ENCODE data around the gene TICAM1.
"Not testable (repeated sequence)": the region's sequence is repeated elsewhere in the genome, so short reads cannot be mapped to it uniquely, and the experiment has no call there.

The TICAM1 gene

GRCh38 chr19:4803736-4804695, 27.5 kb downstream of the TICAM1 start:
- peak; percentile 51 for DNase-seq

GRCh38 chr19:4802711-4803110, 28.8 kb downstream of the TICAM1 start:
- DNase-seq: no peak

GRCh38 chr19:4801085-4801619, 30.4 kb downstream of the TICAM1 start:
- no peak for DNase-seq

GRCh38 chr19:4800591-4801081, 30.9 kb downstream of the TICAM1 start:
- DNase-seq: no peak

GRCh38 chr19:4795400-4795799, 36.1 kb downstream of the TICAM1 start:
- no peak for DNase-seq

GRCh38 chr19:4794971-4795370, 36.5 kb downstream of the TICAM1 start:
- no peak for DNase-seq

DNA sequence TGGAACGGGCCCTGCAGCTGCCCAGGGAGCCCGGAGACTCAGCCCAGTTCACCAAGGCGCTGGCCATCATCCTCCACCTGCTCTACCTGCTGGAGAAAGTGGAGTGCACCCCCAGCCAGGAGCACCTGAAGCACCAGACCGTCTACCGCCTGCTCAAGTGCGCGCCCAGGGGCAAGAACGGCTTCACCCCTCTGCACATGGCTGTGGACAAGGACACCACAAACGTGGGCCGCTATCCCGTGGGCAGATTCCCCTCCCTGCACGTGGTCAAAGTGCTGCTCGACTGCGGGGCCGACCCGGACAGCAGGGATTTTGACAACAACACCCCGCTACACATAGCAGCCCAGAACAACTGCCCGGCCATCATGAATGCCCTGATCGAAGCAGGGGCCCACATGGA, 38.2 kb downstream of the TICAM1 start:
- DNase-seq: not testable (repeated sequence)

DNA sequence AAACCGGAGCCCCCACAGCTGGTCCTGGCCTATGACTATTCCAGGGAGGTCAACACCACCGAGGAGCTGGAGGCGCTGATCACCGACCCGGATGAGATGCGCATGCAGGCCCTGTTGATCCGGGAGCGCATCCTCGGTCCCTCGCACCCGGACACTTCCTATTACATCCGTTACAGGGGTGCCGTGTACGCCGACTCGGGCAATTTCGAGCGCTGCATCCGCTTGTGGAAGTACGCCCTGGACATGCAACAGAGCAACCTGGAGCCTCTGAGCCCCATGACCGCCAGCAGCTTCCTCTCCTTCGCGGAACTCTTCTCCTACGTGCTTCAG, 38.7 kb downstream of the TICAM1 start:
- DNase-seq: not testable (repeated sequence)

DNA sequence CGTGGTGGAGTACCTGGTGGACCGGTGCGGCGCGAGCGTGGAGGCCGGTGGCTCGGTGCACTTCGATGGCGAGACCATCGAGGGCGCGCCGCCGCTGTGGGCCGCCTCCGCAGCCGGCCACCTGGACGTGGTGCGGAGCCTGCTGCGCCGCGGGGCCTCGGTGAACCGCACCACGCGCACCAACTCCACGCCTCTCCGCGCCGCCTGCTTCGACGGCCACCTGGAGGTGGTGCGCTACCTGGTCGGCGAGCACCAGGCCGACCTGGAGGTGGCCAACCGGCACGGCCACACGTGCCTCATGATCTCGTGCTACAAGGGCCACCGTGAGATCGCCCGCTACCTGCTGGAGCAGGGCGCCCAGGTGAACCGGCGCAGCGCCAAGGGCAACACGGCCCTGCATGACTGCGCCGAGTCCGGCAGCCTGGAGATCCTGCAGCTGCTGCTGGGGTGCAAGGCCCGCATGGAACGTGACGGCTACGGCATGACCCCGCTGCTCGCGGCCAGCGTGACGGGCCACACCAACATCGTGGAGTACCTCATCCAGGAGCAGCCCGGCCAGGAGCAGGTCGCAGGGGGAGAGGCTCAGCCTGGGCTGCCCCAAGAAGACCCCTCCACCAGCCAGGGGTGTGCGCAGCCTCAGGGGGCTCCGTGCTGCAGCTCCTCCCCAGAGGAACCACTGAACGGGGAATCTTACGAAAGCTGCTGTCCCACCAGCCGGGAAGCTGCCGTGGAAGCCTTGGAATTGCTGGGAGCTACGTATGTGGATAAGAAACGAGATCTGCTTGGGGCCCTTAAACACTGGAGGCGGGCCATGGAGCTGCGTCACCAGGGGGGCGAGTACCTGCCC, 39.3 kb downstream of the TICAM1 start:
- DNase-seq: not testable (repeated sequence)

- DNase-seq: peak; percentile 98
Observed at GRCh38 chr19:4791183-4792018, 40.1 kb downstream of the TICAM1 start, which contains the start of gene FEM1A. FEM1A (plus strand) TSS chr19:4791734; CDS start chr19:4791855, 121 bp downstream.

- DNase-seq: not testable (repeated sequence)
Observed at GRCh38 chr19:4786412-4787016, 45.0 kb downstream of the TICAM1 start.

DNA sequence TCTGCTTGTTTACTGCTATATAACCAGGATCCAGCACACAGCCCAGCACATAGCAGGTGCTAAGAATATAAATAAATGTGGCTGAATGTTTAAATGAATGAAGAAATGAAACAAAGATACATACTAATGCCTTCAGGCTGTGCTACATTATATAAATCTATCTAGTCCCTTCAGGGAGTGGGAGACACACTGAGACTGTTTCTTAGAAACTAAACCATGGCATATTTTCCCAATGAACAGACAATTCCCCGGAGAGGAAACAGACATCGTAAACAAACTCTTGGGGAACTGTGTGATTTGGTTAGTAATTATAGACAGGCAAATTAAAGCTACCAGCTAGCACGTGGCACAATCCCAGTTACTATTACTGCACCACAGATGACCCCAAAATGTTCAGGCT, 49.7 kb downstream of the TICAM1 start:
- DNase-seq: no peak

DNA sequence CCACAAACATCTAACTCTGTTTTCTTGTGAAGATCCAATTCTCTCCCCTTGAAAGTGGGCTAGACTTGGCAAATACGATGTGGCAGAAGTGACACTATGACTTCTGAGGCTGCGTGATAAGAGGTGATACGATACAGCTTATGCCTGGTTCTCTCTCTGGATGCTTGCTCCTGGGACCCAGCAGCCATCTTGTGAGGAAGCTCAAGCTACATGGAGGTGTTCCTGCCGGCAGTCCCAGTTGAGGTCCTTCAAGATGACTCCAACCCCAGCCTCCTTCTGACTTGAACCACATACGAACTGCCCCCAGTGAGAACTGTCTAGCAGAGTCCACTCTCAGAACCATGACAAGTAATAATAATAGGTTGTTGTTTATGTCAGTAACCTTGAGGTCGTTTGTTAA, 50.7 kb downstream of the TICAM1 start:
- DNase-seq: no peak

GRCh38 chr19:4778124-4778523, 53.4 kb downstream of the TICAM1 start:
- DNase-seq: not testable (repeated sequence)

GRCh38 chr19:4776436-4777211, 54.9 kb downstream of the TICAM1 start:
- DNase-seq: no peak

- no peak for DNase-seq
Observed at GRCh38 chr19:4775627-4776152, 55.8 kb downstream of the TICAM1 start.

DNA sequence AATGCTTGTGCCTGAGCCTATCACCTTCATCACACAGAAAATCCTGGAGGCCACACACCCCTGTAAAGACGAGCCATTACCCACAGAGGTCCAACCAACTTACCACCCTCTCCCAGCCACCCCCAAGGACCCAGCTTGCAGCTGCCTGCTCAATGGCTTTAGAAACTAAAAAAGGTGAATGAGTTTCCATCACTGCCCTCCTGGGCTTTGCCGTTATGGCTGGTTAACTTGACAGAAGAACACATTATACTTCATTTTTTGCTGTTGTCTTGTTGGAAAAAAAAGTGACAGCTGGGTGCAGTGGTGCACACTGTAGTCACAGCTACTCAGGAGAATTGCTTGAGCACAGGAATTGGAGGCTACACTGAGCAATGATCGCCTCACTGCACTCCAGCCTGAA, 57.4 kb downstream of the TICAM1 start:
- no peak for DNase-seq

DNA sequence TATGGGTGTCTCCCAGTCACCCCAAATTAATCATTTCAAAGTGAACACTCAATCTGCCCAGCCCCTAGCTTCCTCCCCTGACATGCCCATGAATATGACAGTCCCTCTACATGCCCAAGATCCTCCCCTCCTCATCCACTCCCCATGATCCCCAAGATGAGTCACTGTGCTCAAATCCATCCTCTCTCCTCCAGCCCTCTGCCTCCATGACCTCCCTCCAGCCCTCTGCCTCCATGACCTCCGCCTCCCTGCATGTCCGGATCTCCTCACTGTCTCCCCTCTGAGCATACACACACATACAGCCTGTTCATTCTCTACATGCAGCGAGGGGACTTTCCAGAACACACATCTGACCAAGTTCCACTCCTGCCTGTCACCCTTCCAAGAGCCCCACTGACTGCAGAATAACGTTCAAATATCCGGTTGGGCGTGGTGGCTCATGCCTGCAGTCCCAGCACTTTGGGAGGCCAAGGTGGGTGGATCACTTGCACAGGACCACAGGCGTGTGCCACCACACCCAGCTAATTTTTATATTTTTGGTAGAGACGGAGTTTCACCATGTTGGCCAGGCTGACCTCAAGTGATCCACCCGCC, 58.4 kb downstream of the TICAM1 start:
- DNase-seq: no peak

- no peak for DNase-seq
Observed at GRCh38 chr19:4772566-4772965, 58.9 kb downstream of the TICAM1 start.
